Right lobe of liver (tissue), 4 donors: ENCODE data around the gene CCR2.

ENCODE experiments used
- CTCF ChIP-seq, 4 donors: fragments of 200-600 bp in 3 of 4; fragments of 450-650 bp in 1 of 4; IDR thresholded peaks; one replicate each; pipeline versions ENCODE4 v1.5.1 to v1.8.0; 2016 to 2022; ENCODE audit warnings: antibody characterized with exemption in 4 of 4, mild to moderate bottlenecking in 2 of 4
- POLR2A ChIP-seq: fragments of 450-650 bp; IDR thresholded peaks from one replicate; pipeline ENCODE4 v1.6.1; 2017; ENCODE audit warnings: antibody characterized with exemption, mild to moderate bottlenecking
- donor health status: DM: no; HTN: no; CAD: no.
- donor health status: DM: no; HTN: no; CAD: no.
- donor health status: DM: no; HTN: yes; CAD: no.

- no peak for TF ChIP-seq CTCF (IDR thresholded peaks at IDR 0.05)
- TF ChIP-seq POLR2A: no peak
These were observed 29.9 kb upstream of the CCR2 start for GRCh38 chr3:46324036-46324435.
